ENCODE results near the gene PRICKLE4. TPM values are rescaled to one million over a fixed set of nuclear protein-coding genes. Genes with fewer than 3 reads are reported as not detected.

PRICKLE4 gene
- total RNA-seq, 1 experiment from 2014 or later: 0.70 TPM

- no peak overlapping the region for H3K4me3 Mint-ChIP-seq
- no peak overlapping the region for H3K27ac ChIP-seq (ENCODE audit: insufficient read length, low read depth, low read length)
- no peak overlapping the region for H3K4ac ChIP-seq (ENCODE audit: low read depth, low read length)
Observed at GRCh38 chr6:41826343-41827022, 45.9 kb downstream of the PRICKLE4 start.

More at GRCh38 chr6:41826343-41827022, 45.9 kb downstream of the PRICKLE4 start:
- no peak overlapping the region for H3K9ac ChIP-seq (ENCODE audit: extremely low read depth, insufficient read length, low read length)
- H4K91ac ChIP-seq (ENCODE audit: insufficient read length, low read depth, low read length): no peak overlapping the region
- H3K9me3 ChIP-seq (ENCODE audit: control insufficient read depth, low read depth, low read length): no peaks in the 10 kb centered on the region
- WGBS (ENCODE audit: extremely low coverage, insufficient read length, low lambda C conversion rate): no CpG with 5 or more reads among the region's 2 CpGs
- no peaks in the 10 kb centered on the region for H3K23me2 ChIP-seq (ENCODE audit: insufficient read length, low read depth, low read length, poor library complexity, severe bottlenecking)
- no peaks in the 10 kb centered on the region for H4K20me1 ChIP-seq (ENCODE audit: control insufficient read depth, insufficient read depth, insufficient read length)
- no peaks in the 10 kb centered on the region for H3K79me2 ChIP-seq (ENCODE audit: insufficient read depth, low read length)
- no peaks in the 10 kb centered on the region for H3K79me1 ChIP-seq (ENCODE audit: insufficient read depth, low read depth, low read length, poor library complexity, severe bottlenecking)
- H3K36me3 Mint-ChIP-seq (ENCODE audit: insufficient read depth in 1 of 3, low read depth in 3 of 3): peaks cover 0 to 2% (median 0%) of the 10 kb centered on the region in 3 experiments; a peak in 1 of 7 replicates
- H3K27me3 ChIP-seq (ENCODE audit: insufficient read depth, low read length): no peaks in the 10 kb centered on the region
- H3K18ac ChIP-seq (ENCODE audit: insufficient read length, low read depth, low read length): no peak overlapping the region
- H3K27ac Mint-ChIP-seq: no peak overlapping the region
- TF ChIP-seq, protein P1, sequence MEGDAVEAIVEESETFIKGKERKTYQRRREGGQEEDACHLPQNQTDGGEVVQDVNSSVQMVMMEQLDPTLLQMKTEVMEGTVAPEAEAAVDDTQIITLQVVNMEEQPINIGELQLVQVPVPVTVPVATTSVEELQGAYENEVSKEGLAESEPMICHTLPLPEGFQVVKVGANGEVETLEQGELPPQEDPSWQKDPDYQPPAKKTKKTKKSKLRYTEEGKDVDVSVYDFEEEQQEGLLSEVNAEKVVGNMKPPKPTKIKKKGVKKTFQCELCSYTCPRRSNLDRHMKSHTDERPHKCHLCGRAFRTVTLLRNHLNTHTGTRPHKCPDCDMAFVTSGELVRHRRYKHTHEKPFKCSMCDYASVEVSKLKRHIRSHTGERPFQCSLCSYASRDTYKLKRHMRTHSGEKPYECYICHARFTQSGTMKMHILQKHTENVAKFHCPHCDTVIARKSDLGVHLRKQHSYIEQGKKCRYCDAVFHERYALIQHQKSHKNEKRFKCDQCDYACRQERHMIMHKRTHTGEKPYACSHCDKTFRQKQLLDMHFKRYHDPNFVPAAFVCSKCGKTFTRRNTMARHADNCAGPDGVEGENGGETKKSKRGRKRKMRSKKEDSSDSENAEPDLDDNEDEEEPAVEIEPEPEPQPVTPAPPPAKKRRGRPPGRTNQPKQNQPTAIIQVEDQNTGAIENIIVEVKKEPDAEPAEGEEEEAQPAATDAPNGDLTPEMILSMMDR (conservative IDR thresholded peaks at IDR 0.05): no peak
- H3K4me1 Mint-ChIP-seq: no peaks in the 10 kb centered on the region
- no peaks in the 10 kb centered on the region for H3K4me1 ChIP-seq (ENCODE audit: insufficient read depth, low read length)
- H2BK12ac ChIP-seq (ENCODE audit: insufficient read length, low read depth, low read length): no peak overlapping the region
- no peak overlapping the region for H2BK20ac ChIP-seq (ENCODE audit: low read depth, low read length, poor library complexity, severe bottlenecking)
- H2AK5ac ChIP-seq (ENCODE audit: insufficient read length, low read length): no peak overlapping the region
- no peak overlapping the region for H4K5ac ChIP-seq (ENCODE audit: insufficient read length, low read depth, low read length)
- no peaks in the 10 kb centered on the region for H3K27me3 Mint-ChIP-seq (ENCODE audit: low read depth)
- no peak for DNase-seq
- no peak overlapping the region for H3K23ac ChIP-seq (ENCODE audit: insufficient read length, low read depth, low read length)
- H2BK120ac ChIP-seq (ENCODE audit: low read depth, low read length, poor library complexity, severe bottlenecking): no peak overlapping the region
- H3K14ac ChIP-seq (ENCODE audit: insufficient read depth, low read length): no peak overlapping the region
- no peak overlapping the region for H3T11ph ChIP-seq (ENCODE audit: low read length)
- H4K8ac ChIP-seq (replicated peaks; ENCODE audit: insufficient read length, low read depth, low read length): no peak overlapping the region
- H2AFZ ChIP-seq (ENCODE audit: low read length): no peak overlapping the region
- H3K9me3 Mint-ChIP-seq: no peaks in the 10 kb centered on the region
- no peak overlapping the region for H2BK5ac ChIP-seq (ENCODE audit: insufficient read length, low read length)
- H3K56ac ChIP-seq (ENCODE audit: insufficient read length, low read depth, low read length): no peak overlapping the region
- H3K4me2 ChIP-seq (ENCODE audit: insufficient read depth, insufficient read length, low read length): no peak overlapping the region
- H2BK15ac ChIP-seq (ENCODE audit: low read depth, low read length): no peak overlapping the region
